HEK293 (cell line): ENCODE data around the gene PPP1R18.

Experiments used
- GLI2 ChIP-seq: fragments of 450-650 bp; formaldehyde crosslinking; IDR thresholded peaks from 2 replicates; pipeline ENCODE4; 2017; ENCODE audit warnings: missing biosample characterization, missing genetic modification characterization, low read depth, borderline replicate concordance
- GLIS2 ChIP-seq: fragments of 450-650 bp; formaldehyde crosslinking; IDR thresholded peaks from 2 replicates; pipeline ENCODE4 v1.5.1; 2016; ENCODE audit warnings: missing biosample characterization, missing genetic modification characterization
- HIC1 ChIP-seq: fragments of 450-650 bp; formaldehyde crosslinking; IDR thresholded peaks from 2 replicates; pipeline ENCODE4 v1.5.1; 2016; ENCODE audit warnings: missing biosample characterization, missing genetic modification characterization
- KLF17 ChIP-seq: fragments of 450-650 bp; formaldehyde crosslinking; IDR thresholded peaks from 2 replicates; pipeline ENCODE4 v1.5.1; 2016; ENCODE audit warnings: missing biosample characterization, missing genetic modification characterization
- MZF1 ChIP-seq: fragments of 450-650 bp; formaldehyde crosslinking; IDR thresholded peaks from 2 replicates; pipeline ENCODE4 v1.5.1; 2017; ENCODE audit warnings: missing biosample characterization, missing genetic modification characterization, borderline replicate concordance
- WT1 ChIP-seq: fragments of 450-650 bp; formaldehyde crosslinking; IDR thresholded peaks from 2 replicates; pipeline ENCODE4 v1.5.1; 2016; ENCODE audit warnings: missing biosample characterization, missing genetic modification characterization
- ZBTB48 ChIP-seq: fragments of 450-650 bp; formaldehyde crosslinking; IDR thresholded peaks from 2 replicates; pipeline ENCODE4 v1.5.1; 2016; ENCODE audit warnings: missing biosample characterization, missing genetic modification characterization
- ZBTB6 ChIP-seq: fragments of 450-650 bp; formaldehyde crosslinking; IDR thresholded peaks from 2 replicates; pipeline ENCODE4 v1.5.1; 2017; ENCODE audit warnings: missing biosample characterization, missing genetic modification characterization
- ZBTB8A ChIP-seq: fragments of 450-650 bp; formaldehyde crosslinking; IDR thresholded peaks from 2 replicates; pipeline ENCODE4 v1.5.1; 2016; ENCODE audit warnings: missing biosample characterization, missing genetic modification characterization
- ZFP41 ChIP-seq: fragments of 450-650 bp; formaldehyde crosslinking; IDR thresholded peaks from 2 replicates; pipeline ENCODE4 v1.5.1; 2016; ENCODE audit warnings: missing biosample characterization, missing genetic modification characterization, borderline replicate concordance
- ZNF266 ChIP-seq: fragments of 450-650 bp; formaldehyde crosslinking; IDR thresholded peaks from 2 replicates; pipeline ENCODE4 v1.5.1; 2016; ENCODE audit warnings: missing biosample characterization, missing genetic modification characterization, low read depth
- ZNF311 ChIP-seq: fragments of 450-650 bp; formaldehyde crosslinking; IDR thresholded peaks from 2 replicates; pipeline ENCODE4 v1.5.1; 2017; ENCODE audit warnings: missing biosample characterization, missing genetic modification characterization, borderline replicate concordance
- ZNF324 ChIP-seq: fragments of 450-650 bp; formaldehyde crosslinking; IDR thresholded peaks from 2 replicates; pipeline ENCODE4 v1.5.1; 2016; ENCODE audit warnings: missing biosample characterization, missing genetic modification characterization
- ZNF350 ChIP-seq: fragments of 450-650 bp; formaldehyde crosslinking; IDR thresholded peaks from 2 replicates; pipeline ENCODE4 v1.5.0; 2017; ENCODE audit warnings: missing biosample characterization, mild to moderate bottlenecking, missing genetic modification characterization
- ZNF366 ChIP-seq: fragments of 450-650 bp; formaldehyde crosslinking; conservative IDR thresholded peaks from 2 replicates; pipeline ENCODE4 v1.5.1; 2016; ENCODE audit warnings: missing biosample characterization, missing genetic modification characterization
- ZNF391 ChIP-seq: fragments of 450-650 bp; formaldehyde crosslinking; IDR thresholded peaks from 2 replicates; pipeline ENCODE4 v1.5.1; 2016; ENCODE audit warnings: low read depth, missing biosample characterization, missing genetic modification characterization, borderline replicate concordance
- ZNF394 ChIP-seq: fragments of 450-650 bp; formaldehyde crosslinking; IDR thresholded peaks from 2 replicates; pipeline ENCODE4 v1.5.1; 2016; ENCODE audit warnings: missing biosample characterization, missing genetic modification characterization, mild to moderate bottlenecking, moderate library complexity, borderline replicate concordance
- ZNF423 ChIP-seq: fragments of 450-650 bp; formaldehyde crosslinking; IDR thresholded peaks from 2 replicates; pipeline ENCODE4 v1.5.1; 2016; ENCODE audit warnings: missing biosample characterization, missing genetic modification characterization
- ZNF501 ChIP-seq: fragments of 450-650 bp; formaldehyde crosslinking; IDR thresholded peaks from 2 replicates; pipeline ENCODE4 v1.5.1; 2016; ENCODE audit warnings: missing biosample characterization, missing genetic modification characterization
- ZNF843 ChIP-seq: fragments of 450-650 bp; formaldehyde crosslinking; IDR thresholded peaks from 2 replicates; pipeline ENCODE4 v1.5.1; 2016; ENCODE audit warnings: missing biosample characterization, missing genetic modification characterization
- TF ChIP-seq, protein P1 (sequence below): fragments of 450-650 bp; formaldehyde crosslinking; IDR thresholded peaks from 2 replicates; pipeline ENCODE4 v1.5.1; 2016; ENCODE audit warnings: missing biosample characterization, missing genetic modification characterization, low read depth
- TF ChIP-seq, protein P2 (sequence below): fragments of 450-650 bp; formaldehyde crosslinking; IDR thresholded peaks from 2 replicates; pipeline ENCODE4 v1.5.1; 2016; ENCODE audit warnings: missing biosample characterization, missing genetic modification characterization
- TF ChIP-seq, protein P3 (sequence below): fragments of 450-650 bp; formaldehyde crosslinking; IDR thresholded peaks from 2 replicates; pipeline ENCODE4 v1.5.1; 2016; ENCODE audit warnings: missing biosample characterization, missing genetic modification characterization

The PPP1R18 gene

GRCh38 chr6:30686908-30687658 is 638 bp upstream of the PPP1R18 start (continued):
- TF ChIP-seq, protein P1, sequence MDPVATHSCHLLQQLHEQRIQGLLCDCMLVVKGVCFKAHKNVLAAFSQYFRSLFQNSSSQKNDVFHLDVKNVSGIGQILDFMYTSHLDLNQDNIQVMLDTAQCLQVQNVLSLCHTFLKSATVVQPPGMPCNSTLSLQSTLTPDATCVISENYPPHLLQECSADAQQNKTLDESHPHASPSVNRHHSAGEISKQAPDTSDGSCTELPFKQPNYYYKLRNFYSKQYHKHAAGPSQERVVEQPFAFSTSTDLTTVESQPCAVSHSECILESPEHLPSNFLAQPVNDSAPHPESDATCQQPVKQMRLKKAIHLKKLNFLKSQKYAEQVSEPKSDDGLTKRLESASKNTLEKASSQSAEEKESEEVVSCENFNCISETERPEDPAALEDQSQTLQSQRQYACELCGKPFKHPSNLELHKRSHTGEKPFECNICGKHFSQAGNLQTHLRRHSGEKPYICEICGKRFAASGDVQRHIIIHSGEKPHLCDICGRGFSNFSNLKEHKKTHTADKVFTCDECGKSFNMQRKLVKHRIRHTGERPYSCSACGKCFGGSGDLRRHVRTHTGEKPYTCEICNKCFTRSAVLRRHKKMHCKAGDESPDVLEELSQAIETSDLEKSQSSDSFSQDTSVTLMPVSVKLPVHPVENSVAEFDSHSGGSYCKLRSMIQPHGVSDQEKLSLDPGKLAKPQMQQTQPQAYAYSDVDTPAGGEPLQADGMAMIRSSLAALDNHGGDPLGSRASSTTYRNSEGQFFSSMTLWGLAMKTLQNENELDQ (tag by site-specific recombination) = no peak
- TF ChIP-seq ZBTB48 (peak; percentile 86; the same call in 1 of the 2 replicates), ZNF311 (tag by site-specific recombination) (no peak), ZFP41 (tag by site-specific recombination) (no peak), ZNF394 (peak; percentile 92), ZNF501 (peak; percentile 38; the same call in 1 of the 2 replicates), ZNF423 (tag by site-specific recombination) (peak; percentile 95), HIC1 (tag by site-specific recombination) (peak; percentile 73), ZNF350 (tag by site-specific recombination) (no peak), WT1 (tag by site-specific recombination) (peak; percentile 82), ZNF366 (tag by site-specific recombination) (peak; percentile 97), MZF1 (no peak), ZNF324 (tag by site-specific recombination) (0 out of 2 replicates have a peak, but pooled peaks have one; percentile 23), GLIS2 (peak; percentile 98), ZNF266 (tag by site-specific recombination) (peak; percentile 30; the same call in 1 of the 2 replicates), ZBTB8A (tag by site-specific recombination) (peak; percentile 61), ZBTB6 (tag by site-specific recombination) (peak; percentile 63; the same call in 1 of the 2 replicates), ZNF843 (tag by site-specific recombination) (0 out of 2 replicates have a peak, but pooled peaks have one; percentile 39), GLI2 (tag by site-specific recombination) (no peak), KLF17 (tag by site-specific recombination) (peak; percentile 91), ZNF391 (peak; percentile 69; the same call in 1 of the 2 replicates)
- TF ChIP-seq, protein P2, sequence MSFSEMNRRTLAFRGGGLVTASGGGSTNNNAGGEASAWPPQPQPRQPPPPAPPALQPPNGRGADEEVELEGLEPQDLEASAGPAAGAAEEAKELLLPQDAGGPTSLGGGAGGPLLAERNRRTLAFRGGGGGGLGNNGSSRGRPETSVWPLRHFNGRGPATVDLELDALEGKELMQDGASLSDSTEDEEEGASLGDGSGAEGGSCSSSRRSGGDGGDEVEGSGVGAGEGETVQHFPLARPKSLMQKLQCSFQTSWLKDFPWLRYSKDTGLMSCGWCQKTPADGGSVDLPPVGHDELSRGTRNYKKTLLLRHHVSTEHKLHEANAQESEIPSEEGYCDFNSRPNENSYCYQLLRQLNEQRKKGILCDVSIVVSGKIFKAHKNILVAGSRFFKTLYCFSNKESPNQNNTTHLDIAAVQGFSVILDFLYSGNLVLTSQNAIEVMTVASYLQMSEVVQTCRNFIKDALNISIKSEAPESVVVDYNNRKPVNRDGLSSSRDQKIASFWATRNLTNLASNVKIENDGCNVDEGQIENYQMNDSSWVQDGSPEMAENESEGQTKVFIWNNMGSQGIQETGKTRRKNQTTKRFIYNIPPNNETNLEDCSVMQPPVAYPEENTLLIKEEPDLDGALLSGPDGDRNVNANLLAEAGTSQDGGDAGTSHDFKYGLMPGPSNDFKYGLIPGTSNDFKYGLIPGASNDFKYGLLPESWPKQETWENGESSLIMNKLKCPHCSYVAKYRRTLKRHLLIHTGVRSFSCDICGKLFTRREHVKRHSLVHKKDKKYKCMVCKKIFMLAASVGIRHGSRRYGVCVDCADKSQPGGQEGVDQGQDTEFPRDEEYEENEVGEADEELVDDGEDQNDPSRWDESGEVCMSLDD = peak; percentile 90; the same call in 1 of the 2 replicates
- TF ChIP-seq, protein P3, sequence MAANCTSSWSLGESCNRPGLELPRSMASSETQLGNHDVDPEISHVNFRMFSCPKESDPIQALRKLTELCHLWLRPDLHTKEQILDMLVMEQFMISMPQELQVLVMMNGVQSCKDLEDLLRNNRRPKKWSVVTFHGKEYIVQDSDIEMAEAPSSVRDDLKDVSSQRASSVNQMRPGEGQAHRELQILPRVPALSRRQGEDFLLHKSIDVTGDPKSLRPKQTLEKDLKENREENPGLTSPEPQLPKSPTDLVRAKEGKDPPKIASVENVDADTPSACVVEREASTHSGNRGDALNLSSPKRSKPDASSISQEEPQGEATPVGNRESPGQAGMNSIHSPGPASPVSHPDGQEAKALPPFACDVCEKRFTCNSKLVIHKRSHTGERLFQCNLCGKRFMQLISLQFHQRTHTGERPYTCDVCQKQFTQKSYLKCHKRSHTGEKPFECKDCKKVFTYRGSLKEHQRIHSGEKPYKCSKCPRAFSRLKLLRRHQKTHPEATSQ (tag by site-specific recombination) = peak; percentile 87; the same call in 1 of the 2 replicates
